Measurements from ENCODE around the gene RTKN. TPM values are rescaled to one million over a fixed set of nuclear protein-coding genes. Genes with fewer than 3 reads are reported as not detected.
A peak's percentile ranks its signal among the peaks of the same experiment; 100 is the strongest.

RTKN gene
- polyA plus RNA-seq, 2 donors, result 20.2 to 20.8 TPM

DNA sequence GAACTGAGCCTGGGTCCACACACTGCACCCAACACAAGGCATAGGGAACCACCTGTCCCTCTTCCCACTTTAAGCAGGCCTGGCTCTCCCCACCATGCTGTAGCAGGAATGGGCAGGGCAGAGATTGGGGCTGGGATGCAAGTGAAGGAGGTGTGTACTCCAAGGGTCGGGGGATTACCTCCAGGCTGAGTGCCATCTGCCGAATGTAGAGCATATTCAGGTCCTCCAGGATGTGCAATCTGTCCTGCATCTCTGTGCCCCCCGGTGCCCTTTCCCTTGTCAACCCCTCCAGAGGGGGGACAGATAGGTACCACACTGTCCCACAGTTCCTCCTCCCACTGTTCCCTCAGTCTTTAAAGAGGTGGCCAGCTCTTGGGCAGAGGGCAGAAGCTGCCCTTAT is 2.4 kb downstream of the RTKN start:
- Histone ChIP-seq H3K4me3 (ENCODE audit: low read depth in 1 of 2, low read length in 2 of 2) (peak overlapping the region; percentile 14 to 55), H3K27me3 (ENCODE audit: control insufficient read depth in 1 of 2, insufficient read depth in 2 of 2, low read length in 2 of 2) (no peaks in the 10 kb centered on the region), H3K4me1 (ENCODE audit: control insufficient read depth in 2 of 2, insufficient read depth in 2 of 2, low read length in 1 of 2) (peaks cover 12 to 13% of the 10 kb centered on the region in 2 donors), H3K27ac (ENCODE audit: low read depth in 2 of 2, low read length in 1 of 2) (peak overlapping the region in 1 of 2 donors; percentile 33), H3K36me3 (ENCODE audit: control insufficient read depth in 2 of 2, insufficient read depth in 2 of 2, low read length in 1 of 2) (peaks cover 0 to 6% of the 10 kb centered on the region in 2 donors), H3K9me3 (ENCODE audit: control insufficient read depth in 2 of 2, insufficient read depth in 1 of 2, low read depth in 1 of 2, low read length in 1 of 2) (no peaks in the 10 kb centered on the region)
- WGBS, 2 donors, result 26 to 45% methylated on average over 3 of the region's 3 CpGs

DNA sequence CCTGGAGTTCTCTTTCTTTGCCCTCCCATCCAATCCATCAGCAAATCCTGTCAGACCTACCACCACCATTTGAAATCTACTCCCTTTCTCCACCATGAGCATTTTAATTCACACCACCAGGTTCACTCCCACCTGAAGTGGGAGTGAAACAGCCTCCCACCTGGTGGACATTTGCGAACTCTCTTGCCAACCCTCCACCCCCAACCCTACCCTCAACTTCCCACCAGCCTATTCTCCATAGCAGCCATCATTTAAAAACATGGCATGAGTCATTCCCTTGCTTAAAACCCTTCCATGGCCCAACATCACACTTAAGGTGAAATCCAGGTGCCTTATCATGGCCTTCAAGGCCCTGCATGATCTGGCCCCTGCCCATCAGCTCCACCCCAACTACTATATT is 3.5 kb downstream of the RTKN start:
- 91 to 92% methylated on average over 1 of the region's 1 CpG for WGBS, 2 donors
- Histone ChIP-seq H3K4me1 (ENCODE audit: control insufficient read depth in 2 of 2, insufficient read depth in 2 of 2, low read length in 1 of 2) (peaks cover 12 to 13% of the 10 kb centered on the region in 2 donors), H3K36me3 (ENCODE audit: control insufficient read depth in 2 of 2, insufficient read depth in 2 of 2, low read length in 1 of 2) (peaks cover 0 to 6% of the 10 kb centered on the region in 2 donors), H3K9me3 (ENCODE audit: control insufficient read depth in 2 of 2, insufficient read depth in 1 of 2, low read depth in 1 of 2, low read length in 1 of 2) (no peaks in the 10 kb centered on the region), H3K27ac (ENCODE audit: low read depth in 2 of 2, low read length in 1 of 2) (no peak overlapping the region), H3K27me3 (ENCODE audit: control insufficient read depth in 1 of 2, insufficient read depth in 2 of 2, low read length in 2 of 2) (no peaks in the 10 kb centered on the region), H3K4me3 (ENCODE audit: low read depth in 1 of 2, low read length in 2 of 2) (no peak overlapping the region)

DNA sequence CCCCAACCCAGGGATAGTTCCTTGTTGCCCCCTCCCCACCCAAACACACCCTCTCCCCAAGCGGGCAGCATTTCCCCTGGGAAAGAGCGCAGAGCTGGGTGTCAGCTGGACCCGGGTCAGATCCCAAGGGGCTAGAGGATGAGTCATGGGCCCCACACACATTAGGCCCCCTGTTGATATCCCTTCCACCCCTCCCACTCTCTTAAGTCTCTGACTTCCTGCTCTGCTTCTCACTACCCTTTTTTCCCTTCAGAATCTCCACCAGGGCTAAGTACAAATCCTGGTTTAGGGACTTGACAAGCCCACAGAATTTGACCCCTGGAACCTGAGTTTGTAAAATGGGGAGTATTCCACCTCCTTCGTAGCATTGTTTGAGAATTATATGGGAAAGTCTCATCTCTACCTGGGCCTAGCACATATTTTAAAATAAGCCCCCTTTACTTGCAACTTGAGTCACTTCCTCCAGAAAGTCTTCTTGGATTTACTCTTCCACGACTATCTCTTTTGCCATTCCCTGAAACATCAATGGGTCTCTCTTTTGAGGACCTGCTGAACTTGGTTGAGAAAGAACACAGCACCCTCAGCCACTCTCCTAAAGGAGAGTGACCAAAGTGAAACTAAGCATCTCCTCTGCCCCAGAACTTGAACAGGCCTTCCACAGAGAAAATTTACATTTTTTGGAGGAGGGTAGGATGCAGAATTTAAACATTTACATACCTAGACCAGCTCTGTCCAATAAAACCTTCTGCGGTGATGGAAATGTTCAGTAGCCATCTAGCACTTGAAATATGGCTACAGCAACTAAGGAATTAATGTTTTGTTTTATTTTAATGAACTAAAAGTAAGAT is 4.7 kb downstream of the RTKN start:
- 77 to 81% methylated on average over 6 of the region's 6 CpGs for WGBS, 2 donors
- H3K4me3 ChIP-seq (ENCODE audit: low read depth in 1 of 2, low read length in 2 of 2), result no peak overlapping the region
- no peaks in the 10 kb centered on the region for H3K27me3 ChIP-seq (ENCODE audit: control insufficient read depth in 1 of 2, insufficient read depth in 2 of 2, low read length in 2 of 2)
- no peak overlapping the region for H3K27ac ChIP-seq (ENCODE audit: low read depth in 2 of 2, low read length in 1 of 2)
- H3K9me3 ChIP-seq (ENCODE audit: control insufficient read depth in 2 of 2, insufficient read depth in 1 of 2, low read depth in 1 of 2, low read length in 1 of 2), result no peaks in the 10 kb centered on the region
- H3K36me3 ChIP-seq (ENCODE audit: control insufficient read depth in 2 of 2, insufficient read depth in 2 of 2, low read length in 1 of 2), result peaks cover 0 to 9% of the 10 kb centered on the region in 2 donors
- H3K4me1 ChIP-seq (ENCODE audit: control insufficient read depth in 2 of 2, insufficient read depth in 2 of 2, low read length in 1 of 2), result peaks cover 10 to 12% of the 10 kb centered on the region in 2 donors

DNA sequence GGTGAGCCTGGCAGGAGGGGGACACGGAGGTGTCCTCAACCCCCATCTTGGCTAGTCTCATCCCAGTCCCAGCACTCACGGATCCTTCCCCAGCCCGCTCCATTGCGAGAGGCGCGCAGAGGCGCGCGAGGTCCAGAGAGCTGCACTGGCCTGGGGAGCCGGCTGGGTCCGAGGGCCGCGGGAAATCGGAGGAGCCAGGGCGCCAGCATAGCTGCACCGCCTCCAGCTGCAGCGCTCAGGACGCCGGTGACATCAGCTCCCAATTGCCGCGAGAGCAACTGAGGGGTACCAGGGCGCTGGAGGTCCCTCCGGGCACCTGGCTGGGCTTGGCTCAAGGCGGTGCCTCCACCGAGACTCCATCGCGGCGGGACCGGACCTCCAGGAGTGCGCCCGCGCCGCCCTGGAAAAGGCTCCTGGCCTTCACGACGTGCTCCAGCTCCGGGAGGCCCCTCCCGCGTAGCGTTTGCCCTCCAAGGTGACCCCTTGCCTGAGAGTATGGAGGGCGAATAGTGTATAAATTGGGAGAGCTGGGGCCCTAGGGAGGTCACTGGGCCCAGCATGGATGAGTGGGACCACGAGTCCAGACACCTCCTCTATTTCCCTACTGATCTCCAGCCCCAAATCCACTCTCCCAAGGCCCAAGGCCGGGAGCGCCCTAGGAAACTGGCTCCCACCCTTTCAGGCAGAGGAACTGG is 5.5 kb downstream of the RTKN start:
- no peak overlapping the region for H3K27ac ChIP-seq (ENCODE audit: low read depth in 2 of 2, low read length in 1 of 2)
- 81 to 82% methylated on average over 39 to 43 of the region's 43 CpGs for WGBS, 2 donors
- peaks cover 3 to 9% of the 10 kb centered on the region in 2 donors for H3K36me3 ChIP-seq (ENCODE audit: control insufficient read depth in 2 of 2, insufficient read depth in 2 of 2, low read length in 1 of 2)
- no peak overlapping the region for H3K4me3 ChIP-seq (ENCODE audit: low read depth in 1 of 2, low read length in 2 of 2)
- H3K9me3 ChIP-seq (ENCODE audit: control insufficient read depth in 2 of 2, insufficient read depth in 1 of 2, low read depth in 1 of 2, low read length in 1 of 2), result no peaks in the 10 kb centered on the region
- H3K27me3 ChIP-seq (ENCODE audit: control insufficient read depth in 1 of 2, insufficient read depth in 2 of 2, low read length in 2 of 2), result no peaks in the 10 kb centered on the region
- H3K4me1 ChIP-seq (ENCODE audit: control insufficient read depth in 2 of 2, insufficient read depth in 2 of 2, low read length in 1 of 2), result peaks cover 10 to 12% of the 10 kb centered on the region in 2 donors

DNA sequence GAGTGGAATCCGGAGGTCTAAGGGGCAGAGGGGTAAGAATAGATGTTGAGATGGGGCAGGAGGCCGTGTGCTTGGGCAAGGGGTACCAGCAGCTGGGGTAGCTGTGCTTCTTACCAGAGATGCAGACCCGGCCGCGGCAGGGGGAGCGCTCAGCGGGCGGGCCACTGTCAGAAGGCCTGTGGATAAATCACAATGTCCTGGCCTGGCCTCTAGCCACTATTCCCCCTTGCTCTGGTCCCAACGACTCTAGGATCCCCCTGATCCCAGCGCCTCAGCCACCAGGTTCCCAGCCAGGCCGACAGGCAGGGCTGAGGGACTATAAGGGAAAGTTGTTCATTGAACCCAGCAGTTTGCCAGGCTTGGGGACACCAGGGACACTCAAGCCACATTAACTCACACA is 11.2 kb downstream of the RTKN start:
- 85 to 90% methylated on average over 11 of the region's 11 CpGs for WGBS, 2 donors
- Histone ChIP-seq H3K9me3 (ENCODE audit: control insufficient read depth in 2 of 2, insufficient read depth in 1 of 2, low read depth in 1 of 2, low read length in 1 of 2) (no peaks in the 10 kb centered on the region), H3K36me3 (ENCODE audit: control insufficient read depth in 2 of 2, insufficient read depth in 2 of 2, low read length in 1 of 2) (peaks cover 10 to 16% of the 10 kb centered on the region in 2 donors), H3K4me1 (ENCODE audit: control insufficient read depth in 2 of 2, insufficient read depth in 2 of 2, low read length in 1 of 2) (no peaks in the 10 kb centered on the region), H3K27ac (ENCODE audit: low read depth in 2 of 2, low read length in 1 of 2) (no peak overlapping the region), H3K27me3 (ENCODE audit: control insufficient read depth in 1 of 2, insufficient read depth in 2 of 2, low read length in 2 of 2) (no peaks in the 10 kb centered on the region), H3K4me3 (ENCODE audit: low read depth in 1 of 2, low read length in 2 of 2) (no peak overlapping the region)

DNA sequence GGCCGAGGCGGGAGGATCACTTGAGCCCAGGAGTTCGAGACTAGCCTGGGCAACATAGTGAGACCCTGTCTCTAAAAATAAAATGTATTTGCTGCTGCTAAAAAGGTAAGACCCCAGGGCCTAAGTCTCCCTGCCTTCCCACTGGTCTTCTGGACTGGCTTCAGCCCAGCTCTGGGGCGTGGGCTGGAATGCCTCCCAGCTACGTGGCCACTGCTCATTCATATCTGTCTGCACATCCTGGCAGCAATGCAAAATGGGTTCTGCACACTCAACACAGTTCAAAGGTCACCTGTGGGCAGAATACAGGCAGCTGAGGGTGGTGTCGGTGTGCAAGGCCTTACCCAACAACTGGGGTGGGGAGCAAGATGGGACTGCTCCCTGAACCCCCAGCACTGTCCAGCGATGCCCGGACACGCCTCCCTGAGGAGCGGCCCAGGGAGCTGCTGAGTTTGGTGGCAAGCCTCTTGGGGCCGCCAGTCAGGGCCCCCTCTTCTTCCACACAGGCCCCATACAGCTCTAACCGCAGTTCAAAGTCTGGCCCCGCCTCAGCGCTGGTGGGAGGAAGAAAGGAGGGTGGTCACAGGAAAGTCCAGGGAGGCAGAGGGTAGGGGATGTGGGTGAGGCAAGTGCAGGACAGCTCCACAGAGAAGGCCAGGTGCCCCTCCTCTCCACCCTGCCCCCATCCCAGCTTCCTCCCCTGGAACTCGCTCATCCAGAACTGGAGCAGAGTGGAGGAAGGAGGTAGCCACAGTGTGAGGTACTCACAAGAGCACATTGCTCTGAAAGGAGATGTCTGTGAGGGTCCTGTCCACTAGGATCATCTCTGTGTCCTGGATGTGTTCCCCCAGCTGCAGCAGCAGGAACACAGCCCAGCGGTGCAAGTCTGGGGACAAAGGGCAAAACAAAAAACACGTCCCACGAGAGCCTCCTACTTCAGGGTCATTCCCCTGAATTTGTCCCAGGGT is 12.0 kb downstream of the RTKN start:
- Histone ChIP-seq H3K4me1 (ENCODE audit: control insufficient read depth in 2 of 2, insufficient read depth in 2 of 2, low read length in 1 of 2) (no peaks in the 10 kb centered on the region), H3K9me3 (ENCODE audit: control insufficient read depth in 2 of 2, insufficient read depth in 1 of 2, low read depth in 1 of 2, low read length in 1 of 2) (no peaks in the 10 kb centered on the region), H3K27me3 (ENCODE audit: control insufficient read depth in 1 of 2, insufficient read depth in 2 of 2, low read length in 2 of 2) (no peaks in the 10 kb centered on the region), H3K4me3 (ENCODE audit: low read depth in 1 of 2, low read length in 2 of 2) (no peak overlapping the region), H3K27ac (ENCODE audit: low read depth in 2 of 2, low read length in 1 of 2) (no peak overlapping the region), H3K36me3 (ENCODE audit: control insufficient read depth in 2 of 2, insufficient read depth in 2 of 2, low read length in 1 of 2) (peaks cover 10 to 16% of the 10 kb centered on the region in 2 donors)
- 76 to 88% methylated on average over 18 of the region's 18 CpGs for WGBS, 2 donors

DNA sequence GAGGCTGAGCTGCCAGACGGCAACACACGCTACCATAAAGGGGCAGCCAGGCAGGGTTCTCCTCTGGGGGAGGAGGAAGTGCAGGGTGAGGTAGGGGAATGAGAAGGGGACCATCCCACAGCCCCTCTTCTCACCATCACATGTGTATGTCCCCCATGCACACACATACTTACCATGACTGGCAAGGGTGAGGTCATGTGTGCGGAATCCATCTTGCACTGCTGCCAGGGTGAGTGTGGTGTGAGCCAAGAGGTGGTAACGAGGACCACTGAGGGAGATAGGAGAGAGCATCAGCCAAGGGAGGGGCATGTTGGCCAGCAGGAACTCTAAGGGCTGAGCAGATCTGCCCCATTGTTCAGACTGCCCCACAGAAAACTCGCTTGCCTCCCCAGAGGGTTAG is 13.1 kb downstream of the RTKN start:
- no peaks in the 10 kb centered on the region for H3K4me1 ChIP-seq (ENCODE audit: control insufficient read depth in 2 of 2, insufficient read depth in 2 of 2, low read length in 1 of 2)
- no peak overlapping the region for H3K27ac ChIP-seq (ENCODE audit: low read depth in 2 of 2, low read length in 1 of 2)
- WGBS, 2 donors, result 80 to 86% methylated on average over 5 of the region's 5 CpGs
- no peak overlapping the region for H3K4me3 ChIP-seq (ENCODE audit: low read depth in 1 of 2, low read length in 2 of 2)
- peaks cover 10 to 16% of the 10 kb centered on the region in 2 donors for H3K36me3 ChIP-seq (ENCODE audit: control insufficient read depth in 2 of 2, insufficient read depth in 2 of 2, low read length in 1 of 2)
- no peaks in the 10 kb centered on the region for H3K27me3 ChIP-seq (ENCODE audit: control insufficient read depth in 1 of 2, insufficient read depth in 2 of 2, low read length in 2 of 2)
- no peaks in the 10 kb centered on the region for H3K9me3 ChIP-seq (ENCODE audit: control insufficient read depth in 2 of 2, insufficient read depth in 1 of 2, low read depth in 1 of 2, low read length in 1 of 2)

DNA sequence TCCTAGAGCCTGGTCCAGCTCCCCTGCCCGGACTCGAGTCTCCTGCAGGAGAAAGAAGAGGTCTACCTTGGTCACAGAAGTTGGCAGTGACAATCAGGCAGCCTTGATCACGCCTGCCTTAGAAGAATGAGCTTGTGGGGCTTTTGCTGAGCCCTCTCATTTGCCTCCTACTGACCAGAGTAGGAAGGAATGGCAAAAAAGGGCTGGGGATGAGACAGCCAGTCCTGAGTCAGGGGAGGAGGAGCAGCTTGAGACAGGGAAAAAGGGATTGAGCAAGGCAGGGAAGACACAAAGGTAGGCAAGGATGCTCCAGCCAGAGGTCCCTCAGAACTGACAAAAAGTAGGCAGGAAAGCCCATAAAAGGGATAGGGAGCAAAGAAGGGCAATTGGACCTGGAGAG is 14.2 kb downstream of the RTKN start:
- Histone ChIP-seq H3K27me3 (ENCODE audit: control insufficient read depth in 1 of 2, insufficient read depth in 2 of 2, low read length in 2 of 2) (no peaks in the 10 kb centered on the region), H3K36me3 (ENCODE audit: control insufficient read depth in 2 of 2, insufficient read depth in 2 of 2, low read length in 1 of 2) (peaks cover 10 to 16% of the 10 kb centered on the region in 2 donors), H3K9me3 (ENCODE audit: control insufficient read depth in 2 of 2, insufficient read depth in 1 of 2, low read depth in 1 of 2, low read length in 1 of 2) (no peaks in the 10 kb centered on the region), H3K27ac (ENCODE audit: low read depth in 2 of 2, low read length in 1 of 2) (no peak overlapping the region), H3K4me3 (ENCODE audit: low read depth in 1 of 2, low read length in 2 of 2) (no peak overlapping the region), H3K4me1 (ENCODE audit: control insufficient read depth in 2 of 2, insufficient read depth in 2 of 2, low read length in 1 of 2) (no peaks in the 10 kb centered on the region)
- WGBS, 2 donors, result 78 to 82% methylated on average over 3 of the region's 3 CpGs

DNA sequence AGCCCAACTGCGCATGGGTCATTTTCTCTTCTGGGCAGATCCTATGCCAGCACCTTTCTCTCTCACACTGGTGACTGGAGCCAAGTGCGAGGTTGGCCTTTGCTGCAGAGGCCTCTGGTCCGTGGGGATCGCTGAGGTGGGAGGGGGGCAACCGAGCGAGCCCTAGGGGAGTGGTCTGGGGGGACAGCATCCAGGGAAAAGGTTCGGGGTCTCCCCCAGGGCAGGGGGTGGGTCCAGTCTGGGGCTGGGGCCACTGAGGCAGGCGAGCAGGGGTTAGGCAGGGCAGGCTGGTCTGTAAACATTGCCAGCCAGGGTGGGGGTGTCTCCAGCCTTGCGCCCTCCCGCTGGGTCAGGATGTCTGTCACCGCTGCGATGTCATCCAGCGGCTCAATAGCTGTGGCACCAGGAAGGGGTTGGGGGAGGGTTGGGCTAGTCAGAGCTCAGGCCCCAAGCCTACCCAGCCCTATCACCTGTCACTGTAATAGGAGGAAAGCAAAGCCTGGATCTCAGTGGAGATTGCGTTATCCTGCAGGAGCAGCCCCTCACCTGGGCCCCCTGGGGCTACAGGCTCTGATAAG is 15.5 kb downstream of the RTKN start:
- no peaks in the 10 kb centered on the region for H3K9me3 ChIP-seq (ENCODE audit: control insufficient read depth in 2 of 2, insufficient read depth in 1 of 2, low read depth in 1 of 2, low read length in 1 of 2)
- peaks cover 7 to 13% of the 10 kb centered on the region in 2 donors for H3K36me3 ChIP-seq (ENCODE audit: control insufficient read depth in 2 of 2, insufficient read depth in 2 of 2, low read length in 1 of 2)
- WGBS, 2 donors, result 81 to 84% methylated on average over 14 of the region's 14 CpGs

More for the DNA sequence above, 15.5 kb downstream of the RTKN start:
- Histone ChIP-seq H3K4me3 (ENCODE audit: low read depth in 1 of 2, low read length in 2 of 2) (no peak overlapping the region), H3K27ac (ENCODE audit: low read depth in 2 of 2, low read length in 1 of 2) (no peak overlapping the region), H3K27me3 (ENCODE audit: control insufficient read depth in 1 of 2, insufficient read depth in 2 of 2, low read length in 2 of 2) (no peaks in the 10 kb centered on the region), H3K4me1 (ENCODE audit: control insufficient read depth in 2 of 2, insufficient read depth in 2 of 2, low read length in 1 of 2) (peaks cover 0 to 8% of the 10 kb centered on the region in 2 donors)
